Measurements from ENCODE around the gene PTPRD.

The PTPRD gene

GRCh38 chr9:9778293-9778692 is 834.5 kb downstream of the PTPRD start:
- no peaks in the 10 kb centered on the region for H3K79me2 ChIP-seq (ENCODE audit: control insufficient read depth, low read length)
- no peaks in the 10 kb centered on the region for H3K9me2 ChIP-seq (replicated peaks; ENCODE audit: control insufficient read depth, low read length)
- no peak overlapping the region for H3K4me3 ChIP-seq (ENCODE audit: low read length)
- H3K36me3 ChIP-seq (ENCODE audit: control insufficient read depth, low read length), result no peaks in the 10 kb centered on the region
- H3K9me3 ChIP-seq (ENCODE audit: control insufficient read depth, insufficient read depth, low read length), result no peaks in the 10 kb centered on the region
- no peaks in the 10 kb centered on the region for H4K20me1 ChIP-seq (ENCODE audit: control insufficient read depth, insufficient read depth, low read depth, low read length)
- H3F3A ChIP-seq (ENCODE audit: control insufficient read depth, insufficient read depth), result no peaks in the 10 kb centered on the region
- H3K27ac ChIP-seq (ENCODE audit: low read depth, low read length), result no peak overlapping the region
- no peak for TF ChIP-seq EZH2phosphoT487 (IDR thresholded peaks at IDR 0.05; ENCODE audit: borderline replicate concordance, low read length)
- no peak for TF ChIP-seq CTCF (IDR thresholded peaks at IDR 0.05; ENCODE audit: low read depth, low read length, poor library complexity, severe bottlenecking)
- H3K4me2 ChIP-seq (ENCODE audit: low read length), result no peak overlapping the region
- H3K4me1 ChIP-seq (ENCODE audit: control insufficient read depth, low read length), result peaks cover 5% of the 10 kb centered on the region; the same call in 1 of the 2 replicates
- H3K27me3 ChIP-seq (ENCODE audit: control insufficient read depth, low read length), result no peaks in the 10 kb centered on the region

GRCh38 chr9:9774471-9774870 is 838.3 kb downstream of the PTPRD start:
- no peaks in the 10 kb centered on the region for H3K9me2 ChIP-seq (replicated peaks; ENCODE audit: control insufficient read depth, low read length)
- H3F3A ChIP-seq (ENCODE audit: control insufficient read depth, insufficient read depth), result no peaks in the 10 kb centered on the region
- TF ChIP-seq CTCF (IDR thresholded peaks at IDR 0.05; ENCODE audit: low read depth, low read length, poor library complexity, severe bottlenecking), result no peak
- TF ChIP-seq EZH2phosphoT487 (IDR thresholded peaks at IDR 0.05; ENCODE audit: borderline replicate concordance, low read length), result no peak
- H3K4me3 ChIP-seq (ENCODE audit: low read length), result no peak overlapping the region
- H3K4me2 ChIP-seq (ENCODE audit: low read length), result no peak overlapping the region
- peaks cover 4% of the 10 kb centered on the region; the same call in 1 of the 2 replicates for H3K4me1 ChIP-seq (ENCODE audit: control insufficient read depth, low read length)
- H3K27me3 ChIP-seq (ENCODE audit: control insufficient read depth, low read length), result no peaks in the 10 kb centered on the region
- H3K27ac ChIP-seq (ENCODE audit: low read depth, low read length), result no peak overlapping the region
- H3K36me3 ChIP-seq (ENCODE audit: control insufficient read depth, low read length), result no peaks in the 10 kb centered on the region
- no peaks in the 10 kb centered on the region for H3K79me2 ChIP-seq (ENCODE audit: control insufficient read depth, low read length)
- no peaks in the 10 kb centered on the region for H4K20me1 ChIP-seq (ENCODE audit: control insufficient read depth, insufficient read depth, low read depth, low read length)
- H3K9me3 ChIP-seq (ENCODE audit: control insufficient read depth, insufficient read depth, low read length), result no peaks in the 10 kb centered on the region

- Histone ChIP-seq H3K9me3 (ENCODE audit: control insufficient read depth, insufficient read depth, low read length) (no peaks in the 10 kb centered on the region), H3K4me3 (ENCODE audit: low read length) (no peak overlapping the region), H3K9me2 (replicated peaks; ENCODE audit: control insufficient read depth, low read length) (no peaks in the 10 kb centered on the region), H3K36me3 (ENCODE audit: control insufficient read depth, low read length) (no peaks in the 10 kb centered on the region), H3K79me2 (ENCODE audit: control insufficient read depth, low read length) (no peaks in the 10 kb centered on the region), H3K27ac (ENCODE audit: low read depth, low read length) (no peak overlapping the region), H3K27me3 (ENCODE audit: control insufficient read depth, low read length) (no peaks in the 10 kb centered on the region), H3K4me2 (ENCODE audit: low read length) (no peak overlapping the region), H3K4me1 (ENCODE audit: control insufficient read depth, low read length) (peaks cover 12% of the 10 kb centered on the region), H3F3A (ENCODE audit: control insufficient read depth, insufficient read depth) (no peaks in the 10 kb centered on the region), H4K20me1 (ENCODE audit: control insufficient read depth, insufficient read depth, low read depth, low read length) (no peaks in the 10 kb centered on the region)
- no peak for TF ChIP-seq EZH2phosphoT487 (IDR thresholded peaks at IDR 0.05; ENCODE audit: borderline replicate concordance, low read length)
- TF ChIP-seq CTCF (IDR thresholded peaks at IDR 0.05; ENCODE audit: low read depth, low read length, poor library complexity, severe bottlenecking), result no peak
These were observed 841.5 kb downstream of the PTPRD start for GRCh38 chr9:9771314-9771713.

GRCh38 chr9:9764821-9765220 is 848.0 kb downstream of the PTPRD start:
- peaks cover 12% of the 10 kb centered on the region for H3K4me1 ChIP-seq (ENCODE audit: control insufficient read depth, low read length)
- no peaks in the 10 kb centered on the region for H4K20me1 ChIP-seq (ENCODE audit: control insufficient read depth, insufficient read depth, low read depth, low read length)
- H3K79me2 ChIP-seq (ENCODE audit: control insufficient read depth, low read length), result no peaks in the 10 kb centered on the region
- H3K4me2 ChIP-seq (ENCODE audit: low read length), result no peak overlapping the region
- no peaks in the 10 kb centered on the region for H3K36me3 ChIP-seq (ENCODE audit: control insufficient read depth, low read length)
- H3F3A ChIP-seq (ENCODE audit: control insufficient read depth, insufficient read depth), result no peaks in the 10 kb centered on the region
- no peak overlapping the region for H3K4me3 ChIP-seq (ENCODE audit: low read length)
- H3K27ac ChIP-seq (ENCODE audit: low read depth, low read length), result no peak overlapping the region
- TF ChIP-seq CTCF (IDR thresholded peaks at IDR 0.05; ENCODE audit: low read depth, low read length, poor library complexity, severe bottlenecking) (no peak), EZH2phosphoT487 (IDR thresholded peaks at IDR 0.05; ENCODE audit: borderline replicate concordance, low read length) (no peak)
- no peaks in the 10 kb centered on the region for H3K9me3 ChIP-seq (ENCODE audit: control insufficient read depth, insufficient read depth, low read length)
- H3K27me3 ChIP-seq (ENCODE audit: control insufficient read depth, low read length), result no peaks in the 10 kb centered on the region
- no peaks in the 10 kb centered on the region for H3K9me2 ChIP-seq (replicated peaks; ENCODE audit: control insufficient read depth, low read length)

All from DOHH2 (cell line).